Right lung (tissue), 5 donors: ENCODE measurements around the gene GPR171. TPM values are rescaled to one million over a fixed set of nuclear protein-coding genes. Genes with fewer than 3 reads are reported as not detected.

ENCODE experiments used
- DNase-seq, 2 donors: peaks; one replicate each; pipeline ENCODE4 v3.0.0-alpha.2; 2013
- polyA plus RNA-seq, 5 donors: library from polyadenylated mRNA; unstranded; fragments of 120-200 nt; gene quantifications; one replicate each; pipeline versions ENCODE4 v1.2.1 to v1.2.3, GENCODE V29; 2013; ENCODE audit warnings: inconsistent platforms in 1 of 5, low replicate concordance in 1 of 5; ENCODE audit not compliant: insufficient read length in 5 of 5, insufficient read depth in 1 of 5

Gene GPR171
- polyA plus RNA-seq, 5 donors: 0.27 to 1.2 (median 0.65) TPM

GRCh38 chr3:151214459-151214858 is 11.4 kb upstream of the GPR171 start:
- no peak for DNase-seq

DNA sequence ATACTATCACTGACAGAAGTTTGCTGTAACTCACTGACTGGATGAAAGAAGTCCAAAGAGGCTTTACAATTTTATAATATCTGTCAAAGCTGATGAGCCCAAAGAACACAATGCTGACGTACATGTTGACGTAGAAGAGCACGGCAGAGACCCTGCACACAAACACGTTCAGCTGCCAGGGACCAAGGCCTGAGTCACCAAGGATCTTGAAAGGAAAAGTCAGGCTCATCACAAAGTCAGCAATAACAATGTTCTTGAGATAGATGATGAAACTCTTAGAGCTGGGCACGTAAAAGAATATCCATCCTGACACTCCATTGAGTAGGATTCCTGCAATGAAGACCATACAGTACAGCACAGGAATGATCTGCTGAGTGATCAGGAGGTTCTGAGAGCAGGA is 10.9 kb upstream of the GPR171 start:
- no peak for DNase-seq

DNA sequence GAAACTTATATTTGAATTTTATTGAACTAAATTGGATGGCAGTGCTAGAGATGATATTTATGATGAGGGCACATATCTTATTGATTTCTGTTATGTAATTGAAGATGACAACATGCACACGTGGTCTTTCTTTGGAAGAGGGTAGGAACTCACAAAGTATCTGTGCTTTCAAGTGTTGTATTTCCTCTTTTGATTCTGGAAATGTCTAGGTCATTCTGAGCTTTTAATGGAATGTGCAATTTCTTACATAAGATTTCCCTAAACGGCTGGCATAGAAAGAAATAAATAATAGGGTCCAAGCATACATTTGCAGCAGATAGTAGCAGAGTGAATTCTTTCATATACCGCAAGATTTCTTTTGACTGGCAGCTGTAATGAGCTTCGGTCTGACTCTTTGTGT is 10.1 kb upstream of the GPR171 start:
- no peak for DNase-seq

GRCh38 chr3:151210676-151211381 is 7.8 kb upstream of the GPR171 start:
- no peak for DNase-seq

DNA sequence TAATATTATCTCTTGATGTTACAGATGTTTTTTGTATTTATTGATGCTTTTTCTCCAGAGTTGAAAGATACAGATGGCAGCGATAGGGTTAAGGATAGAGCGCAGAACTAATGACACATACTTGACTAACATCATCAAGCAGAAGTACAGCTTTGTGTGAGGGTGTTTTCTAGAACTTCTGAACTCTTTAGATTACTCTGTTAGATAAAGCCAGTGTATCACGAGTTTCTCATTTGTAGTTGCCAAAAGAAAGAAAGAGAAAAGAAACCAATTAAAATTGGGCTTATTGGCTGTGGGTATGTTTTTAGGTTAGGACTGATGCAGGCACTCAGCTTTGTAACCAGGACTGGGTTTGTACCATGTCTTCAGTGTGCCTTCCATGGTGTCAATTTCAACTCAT is 6.6 kb upstream of the GPR171 start:
- no peak for DNase-seq

DNA sequence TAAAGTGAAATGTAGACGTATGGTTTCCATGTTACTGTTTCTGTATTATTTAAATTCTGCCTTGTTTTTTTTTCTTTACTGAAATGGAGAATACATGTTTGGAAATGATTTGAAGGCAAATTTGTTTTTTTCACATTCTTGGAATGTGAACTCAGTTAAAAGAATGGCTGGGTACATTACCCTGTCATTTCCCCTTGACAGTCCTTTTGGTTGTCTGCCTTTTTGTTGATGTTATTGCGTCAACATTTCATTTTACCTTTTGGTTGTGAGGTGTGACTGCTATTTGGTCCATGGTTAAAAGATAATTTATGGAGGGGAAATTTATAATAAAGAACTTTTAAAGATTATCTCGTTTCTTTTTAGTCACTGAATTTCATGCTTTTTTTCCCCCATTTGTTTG is 3.2 kb upstream of the GPR171 start:
- no peak for DNase-seq

- no peak for DNase-seq
These were observed 2.5 kb upstream of the GPR171 start for GRCh38 chr3:151205482-151205881.

- DNase-seq: no peak
These were observed 1.8 kb upstream of the GPR171 start for GRCh38 chr3:151204530-151205402.

- DNase-seq: no peak
These were observed 1.8 kb downstream of the GPR171 start for GRCh38 chr3:151201051-151201730.

DNA sequence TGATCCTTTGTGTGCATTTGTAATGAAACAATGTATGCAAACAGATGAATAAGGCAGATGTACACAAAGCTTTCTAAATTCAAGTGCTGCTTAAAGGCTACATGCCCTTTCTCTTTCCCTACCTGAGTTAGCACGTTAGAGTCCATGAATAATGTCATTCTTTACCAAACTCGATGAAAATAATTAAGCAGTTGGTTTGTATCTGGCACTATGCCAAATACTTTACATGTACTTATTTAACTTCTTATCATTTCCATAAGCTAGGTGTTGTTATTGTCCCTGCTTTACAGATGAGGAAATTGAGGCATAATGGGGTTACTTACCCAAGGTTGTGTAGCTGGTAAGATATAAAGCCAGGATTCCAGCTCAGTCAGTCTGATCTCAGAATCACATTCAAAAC is 2.4 kb downstream of the GPR171 start:
- no peak for DNase-seq

DNA sequence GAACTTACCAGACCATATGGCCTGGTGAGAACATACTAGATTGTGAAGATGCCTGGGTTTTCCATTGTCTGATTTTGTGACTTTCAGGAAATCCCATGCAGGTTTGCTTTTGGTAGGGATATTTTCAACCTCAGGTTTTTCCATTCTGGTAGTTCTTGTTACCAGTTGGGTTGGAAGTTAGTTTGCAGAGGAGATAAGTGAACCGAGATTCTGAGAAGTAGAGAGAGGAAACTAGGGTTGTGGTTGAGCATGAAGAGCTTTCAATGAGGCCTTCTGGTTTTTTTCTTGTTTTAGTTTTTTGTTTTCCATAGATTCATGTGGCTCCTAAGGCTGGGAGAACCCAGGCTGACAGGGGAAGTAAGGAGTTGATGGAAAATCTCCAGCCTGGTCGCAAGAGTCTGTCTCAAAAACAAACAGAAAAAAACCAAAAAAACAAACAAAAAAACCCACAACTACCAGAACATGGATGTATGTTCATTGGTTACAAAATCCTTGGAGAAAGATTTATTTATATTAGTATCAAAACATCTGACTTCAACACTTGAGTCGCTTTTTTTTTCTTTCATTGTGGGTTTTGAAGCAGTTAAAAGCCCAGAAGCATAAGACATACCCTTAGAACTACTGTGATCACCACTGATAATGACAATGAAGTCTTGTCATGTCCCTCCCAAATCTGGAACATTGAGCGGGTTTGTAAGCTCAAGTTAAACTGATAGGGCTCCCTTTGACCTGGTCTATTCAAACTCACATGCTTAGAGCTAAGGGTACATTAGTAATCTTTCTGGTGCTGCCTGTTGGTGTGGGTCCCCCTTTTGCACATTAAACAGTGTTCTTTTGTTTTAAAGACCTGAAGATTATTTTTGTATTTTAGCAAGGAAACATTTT is 3.2 kb downstream of the GPR171 start:
- DNase-seq: no peak

GRCh38 chr3:151198849-151199248 is 4.2 kb downstream of the GPR171 start:
- no peak for DNase-seq

GRCh38 chr3:151197981-151198767 is 4.8 kb downstream of the GPR171 start:
- no peak for DNase-seq

- no peak for DNase-seq
These were observed 5.8 kb downstream of the GPR171 start for GRCh38 chr3:151197228-151197627.

GRCh38 chr3:151196434-151196833 is 6.6 kb downstream of the GPR171 start:
- no peak for DNase-seq

DNA sequence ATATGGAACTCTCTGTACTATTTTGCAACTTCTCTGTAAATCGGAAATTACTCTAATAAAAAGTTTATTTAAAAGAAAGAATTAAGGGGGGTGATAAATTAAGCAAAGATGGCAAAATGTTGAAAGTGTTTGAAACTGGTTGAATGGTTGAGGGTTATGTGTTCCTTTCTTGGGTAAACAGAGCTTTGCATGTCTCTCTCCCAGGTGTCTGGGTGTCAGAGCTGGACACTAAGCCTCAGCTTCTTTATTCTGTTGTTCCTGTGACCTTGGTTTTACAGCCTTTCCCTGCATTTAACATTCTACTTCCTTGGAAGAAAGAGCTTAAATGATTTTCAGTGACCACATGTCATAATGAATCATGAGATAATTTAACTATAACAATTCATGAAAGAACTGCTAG is 7.2 kb downstream of the GPR171 start:
- DNase-seq: no peak

DNA sequence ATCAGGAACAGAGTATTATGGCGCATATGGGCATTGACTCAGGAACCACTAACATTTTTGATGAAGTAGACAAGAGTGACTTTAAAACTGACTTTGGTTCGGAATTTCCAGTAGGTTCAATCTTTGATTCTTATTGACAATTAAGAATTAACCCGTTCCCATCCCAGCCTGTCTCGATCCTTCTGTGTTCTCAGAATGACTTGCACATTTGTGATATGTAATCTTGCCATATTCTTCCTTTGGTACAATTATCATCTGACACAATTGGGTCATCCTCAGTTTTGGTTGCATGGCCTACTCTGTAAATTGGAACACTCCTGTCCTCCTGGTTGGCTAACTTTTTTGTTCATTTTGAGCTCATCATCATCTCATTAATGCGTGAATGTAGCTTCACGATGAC is 10.5 kb downstream of the GPR171 start:
- no peak for DNase-seq

DNA sequence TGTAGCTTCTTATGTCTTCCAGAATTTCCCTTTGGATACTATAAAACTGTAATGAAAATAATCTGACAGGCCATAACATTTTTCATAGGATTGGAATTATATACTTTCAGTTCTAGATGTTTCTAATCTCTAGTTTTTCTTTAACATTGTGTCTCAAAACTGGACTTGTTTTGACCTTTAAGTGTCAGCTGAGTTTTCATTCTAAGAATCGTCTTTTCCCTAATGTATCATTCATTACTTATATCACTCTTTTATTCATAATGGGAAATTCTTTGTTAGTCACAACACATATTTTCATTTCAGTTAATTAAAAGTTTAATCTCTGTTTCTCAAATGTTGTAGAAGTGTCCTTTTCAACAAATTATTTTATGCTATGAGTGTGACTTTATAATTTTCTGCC is 11.9 kb downstream of the GPR171 start:
- DNase-seq: no peak

GRCh38 chr3:151183265-151183671 is 19.7 kb downstream of the GPR171 start:
- no peak for DNase-seq

GRCh38 chr3:151182349-151183079 is 20.5 kb downstream of the GPR171 start:
- DNase-seq: no peak
